GM10847 (cell line): ENCODE results near the gene PPM1M.

Experiments
- POLR2A ChIP-seq: IDR thresholded peaks from 2 replicates; pipeline ENCODE4 v1.6.1; 2011; ENCODE audit not compliant: insufficient read length; ENCODE audit errors: extremely low read depth

Gene PPM1M, protein sequence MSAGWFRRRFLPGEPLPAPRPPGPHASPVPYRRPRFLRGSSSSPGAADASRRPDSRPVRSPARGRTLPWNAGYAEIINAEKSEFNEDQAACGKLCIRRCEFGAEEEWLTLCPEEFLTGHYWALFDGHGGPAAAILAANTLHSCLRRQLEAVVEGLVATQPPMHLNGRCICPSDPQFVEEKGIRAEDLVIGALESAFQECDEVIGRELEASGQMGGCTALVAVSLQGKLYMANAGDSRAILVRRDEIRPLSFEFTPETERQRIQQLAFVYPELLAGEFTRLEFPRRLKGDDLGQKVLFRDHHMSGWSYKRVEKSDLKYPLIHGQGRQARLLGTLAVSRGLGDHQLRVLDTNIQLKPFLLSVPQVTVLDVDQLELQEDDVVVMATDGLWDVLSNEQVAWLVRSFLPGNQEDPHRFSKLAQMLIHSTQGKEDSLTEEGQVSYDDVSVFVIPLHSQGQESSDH

DNA sequence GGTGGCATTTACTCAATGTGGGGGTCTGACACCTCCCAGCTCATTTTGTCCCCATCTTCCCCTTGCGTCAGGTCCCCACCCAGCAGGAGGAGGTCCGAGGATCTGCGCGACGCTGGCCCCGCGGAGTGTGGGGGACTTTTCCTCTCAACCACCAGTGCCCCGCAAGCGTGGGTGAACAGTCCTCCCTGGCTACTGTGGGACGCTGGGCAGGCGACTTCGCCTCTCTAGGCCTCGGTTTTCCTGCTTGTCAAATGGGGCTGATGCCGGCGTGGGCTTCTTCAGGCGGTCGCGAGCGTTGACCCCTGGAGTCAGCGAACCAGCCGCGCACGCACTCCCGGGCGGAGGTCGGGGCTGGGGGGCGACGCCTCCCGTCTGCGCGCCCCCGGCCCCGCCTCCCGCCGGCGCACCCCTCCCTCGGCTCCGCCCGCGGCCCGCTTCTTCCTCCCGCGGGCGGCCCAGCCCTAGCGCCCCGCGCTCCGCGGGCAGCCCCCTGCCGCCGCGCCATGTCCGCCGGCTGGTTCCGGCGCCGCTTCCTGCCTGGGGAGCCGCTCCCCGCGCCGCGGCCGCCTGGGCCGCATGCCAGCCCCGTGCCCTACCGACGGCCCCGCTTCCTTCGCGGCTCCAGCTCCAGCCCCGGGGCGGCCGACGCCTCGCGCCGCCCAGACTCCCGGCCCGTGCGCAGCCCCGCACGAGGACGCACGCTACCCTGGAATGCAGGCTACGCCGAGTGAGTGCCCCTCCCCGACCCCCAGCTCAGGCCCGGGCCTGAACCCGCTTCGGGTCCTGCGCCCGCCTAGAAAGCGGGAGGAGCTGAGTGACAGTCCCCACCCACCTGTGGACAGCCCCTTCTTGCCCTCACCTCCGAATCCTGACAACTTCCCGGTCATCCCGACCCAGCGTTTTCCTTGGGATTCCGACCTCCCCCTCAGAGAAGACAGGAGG lies at the start of gene PPM1M:
Gene PPM1M, plus strand, starts transcription at position 438 of the 942 bp plus-strand sequence. Its CDS starts 66 bp downstream, at position 504.
- peak; percentile 16 for TF ChIP-seq POLR2A

DNA sequence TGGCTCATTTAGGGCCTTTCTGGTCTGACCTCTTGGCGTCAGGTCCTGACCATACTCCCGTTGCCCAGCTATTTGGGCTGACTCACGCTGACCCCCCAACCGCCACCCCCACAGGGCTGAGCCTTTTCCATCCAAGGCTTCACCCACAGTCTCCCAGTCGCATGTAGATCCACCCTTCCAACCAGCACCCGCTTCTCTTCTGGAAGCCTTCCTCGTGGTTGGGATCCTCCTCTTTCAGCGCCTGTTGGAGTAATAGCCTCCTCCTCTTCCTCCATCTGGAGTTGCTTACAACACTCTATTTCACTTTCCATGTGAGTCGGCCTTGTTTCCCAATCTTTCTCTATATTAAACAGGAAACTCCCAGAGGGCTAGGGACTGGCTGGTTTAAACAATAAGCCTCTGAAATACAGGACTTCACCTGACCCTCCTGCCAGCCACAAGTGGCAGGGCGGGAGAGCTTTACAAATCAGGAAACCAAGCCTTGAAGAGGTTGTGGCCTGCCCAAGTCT lies 49.7 kb upstream of the PPM1M start:
- TF ChIP-seq POLR2A: no peak

DNA sequence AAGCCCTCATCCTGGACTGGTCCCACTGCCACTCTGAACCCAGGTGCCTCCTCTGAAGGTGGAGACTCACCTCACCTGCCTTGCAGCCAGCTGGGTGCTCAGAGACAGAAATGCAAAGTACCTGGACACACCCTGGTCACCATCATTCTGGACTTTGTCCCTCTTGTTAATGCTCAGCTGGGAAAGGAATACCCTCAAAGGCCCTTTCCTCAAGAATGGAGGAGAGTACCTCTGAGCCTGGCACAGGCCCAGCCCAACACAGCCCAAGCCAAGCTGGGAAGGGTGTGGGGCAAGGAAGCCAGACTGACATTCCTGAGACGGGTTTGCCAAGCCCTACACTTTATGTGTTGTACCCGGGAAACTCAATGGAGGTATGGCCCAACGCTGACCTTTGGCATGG lies 48.6 kb upstream of the PPM1M start:
- no peak for TF ChIP-seq POLR2A

DNA sequence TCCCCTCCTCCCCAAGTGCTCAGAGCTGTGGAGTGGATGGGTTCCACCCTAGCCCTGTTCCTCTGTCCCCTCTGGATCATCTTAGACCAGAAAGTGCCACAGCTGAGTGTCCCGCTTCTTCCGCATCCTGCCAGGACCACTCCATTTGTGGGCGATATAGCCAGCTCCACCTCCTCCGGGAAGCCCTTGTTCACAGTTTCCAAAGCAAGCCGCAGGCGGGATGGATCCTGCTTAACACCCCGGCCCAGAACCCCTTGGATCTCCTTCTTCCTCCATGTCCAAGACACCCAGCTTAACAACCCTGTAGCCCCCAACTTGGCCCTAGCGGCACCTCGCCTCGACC lies 48.1 kb upstream of the PPM1M start:
- TF ChIP-seq POLR2A: no peak

DNA sequence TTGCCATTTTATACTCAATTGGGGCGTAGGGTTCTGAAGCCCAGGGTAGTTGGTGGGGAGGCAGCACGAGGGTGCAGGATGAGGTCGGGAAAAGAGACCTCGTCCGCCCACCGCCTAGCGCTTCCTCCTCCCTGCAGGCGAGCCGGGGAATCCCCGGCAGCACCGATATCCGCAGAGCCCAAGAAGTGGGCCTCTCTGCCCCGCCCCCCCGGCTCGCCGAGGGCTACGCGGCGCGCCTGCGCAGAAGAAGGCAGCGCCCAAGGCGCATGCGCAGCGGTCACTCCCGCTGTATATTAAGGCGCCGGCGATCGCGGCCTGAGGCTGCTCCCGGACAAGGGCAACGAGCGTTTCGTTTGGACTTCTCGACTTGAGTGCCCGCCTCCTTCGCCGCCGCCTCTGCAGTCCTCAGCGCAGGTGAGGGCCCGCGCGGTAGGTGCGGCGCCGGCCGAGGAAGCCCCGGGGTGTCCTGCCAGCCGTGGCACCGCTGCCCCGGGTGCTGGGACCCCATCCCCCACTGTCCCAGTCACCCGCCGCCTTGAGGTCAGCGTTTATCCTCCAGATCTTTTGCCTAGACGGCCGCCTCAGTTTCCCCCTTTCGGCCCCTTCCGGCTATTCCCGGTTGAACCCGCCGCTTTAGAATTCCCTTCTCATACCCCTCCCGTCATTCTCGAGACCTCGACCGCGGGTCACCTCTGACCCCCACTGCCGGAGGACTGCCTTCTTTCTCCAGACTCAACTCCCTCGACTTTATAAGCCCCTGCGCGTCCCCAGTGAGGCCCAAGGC lies 47.5 kb upstream of the PPM1M start, which contains the start of gene ALAS1:
Gene ALAS1, plus strand, starts transcription at position 319 of the 784 bp plus-strand sequence. CDS start 1,082 bp downstream, outside the sequence.
- peak; percentile 90 for TF ChIP-seq POLR2A

DNA sequence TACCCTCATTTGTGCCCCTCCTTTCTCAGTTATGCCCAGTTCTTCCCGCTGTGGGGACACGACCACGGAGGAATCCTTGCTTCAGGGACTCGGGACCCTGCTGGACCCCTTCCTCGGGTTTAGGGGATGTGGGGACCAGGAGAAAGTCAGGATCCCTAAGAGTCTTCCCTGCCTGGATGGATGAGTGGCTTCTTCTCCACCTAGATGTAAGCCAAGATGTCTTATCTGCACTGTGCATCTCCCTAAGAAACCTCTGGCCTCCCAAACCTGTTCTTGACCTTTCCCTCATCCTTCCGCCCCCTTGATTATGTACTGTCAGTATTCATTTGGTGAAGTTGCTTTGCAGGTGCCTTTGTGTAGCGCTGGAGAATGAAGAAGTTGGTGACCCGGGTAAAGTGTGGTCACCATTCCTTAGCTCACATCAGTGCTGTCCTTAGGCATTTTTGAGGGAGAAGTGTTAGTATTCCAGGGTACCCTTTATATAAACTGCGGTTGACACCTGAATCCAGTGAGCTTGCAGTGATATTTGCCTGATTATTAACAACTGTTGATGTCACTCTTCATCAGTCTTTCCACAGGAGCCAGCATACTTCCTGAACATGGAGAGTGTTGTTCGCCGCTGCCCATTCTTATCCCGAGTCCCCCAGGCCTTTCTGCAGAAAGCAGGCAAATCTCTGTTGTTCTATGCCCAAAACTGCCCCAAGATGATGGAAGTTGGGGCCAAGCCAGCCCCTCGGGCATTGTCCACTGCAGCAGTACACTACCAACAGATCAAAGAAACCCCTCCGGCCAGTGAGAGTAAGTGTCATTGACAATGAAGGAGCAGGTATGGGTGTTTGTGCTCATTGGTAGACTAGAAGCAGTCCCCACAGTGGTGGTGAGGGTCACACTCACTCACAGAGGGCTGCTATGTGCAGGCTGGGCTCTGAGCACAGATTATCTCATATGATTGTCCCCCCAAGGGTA lies 46.6 kb upstream of the PPM1M start:
- no peak for TF ChIP-seq POLR2A

DNA sequence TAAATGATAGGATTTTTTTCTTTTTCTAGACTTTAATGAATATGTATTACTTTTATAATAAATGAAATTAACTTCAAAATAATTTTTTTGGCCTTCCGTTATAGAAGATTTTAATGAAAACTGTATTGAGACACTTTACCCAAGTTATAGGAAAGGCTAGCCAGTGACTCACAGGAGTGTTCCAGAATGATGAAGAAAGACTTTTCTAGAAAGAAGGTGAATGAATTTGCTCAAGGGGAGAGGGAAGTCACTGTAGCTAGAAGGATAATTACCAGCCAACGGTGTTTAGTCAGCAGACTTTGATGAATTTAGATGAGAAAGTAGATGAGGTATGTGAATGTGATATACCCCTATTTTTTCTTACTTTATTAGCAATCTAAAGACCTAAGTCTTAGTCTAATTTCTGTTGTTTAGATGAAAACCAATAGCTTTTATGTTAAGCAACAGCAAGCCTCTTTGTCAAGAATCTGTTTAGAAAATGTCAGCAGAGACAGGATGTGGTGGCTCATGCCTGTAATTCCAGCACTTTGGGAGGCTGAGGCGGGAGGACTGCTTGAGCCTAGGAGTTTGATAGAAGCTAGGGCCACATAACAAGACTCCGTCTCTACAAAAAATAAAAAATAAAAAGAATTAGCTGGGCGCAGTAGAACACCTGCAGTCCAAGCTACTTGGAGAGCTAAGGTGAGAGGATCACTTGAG lies 44.4 kb upstream of the PPM1M start:
- TF ChIP-seq POLR2A: no peak

DNA sequence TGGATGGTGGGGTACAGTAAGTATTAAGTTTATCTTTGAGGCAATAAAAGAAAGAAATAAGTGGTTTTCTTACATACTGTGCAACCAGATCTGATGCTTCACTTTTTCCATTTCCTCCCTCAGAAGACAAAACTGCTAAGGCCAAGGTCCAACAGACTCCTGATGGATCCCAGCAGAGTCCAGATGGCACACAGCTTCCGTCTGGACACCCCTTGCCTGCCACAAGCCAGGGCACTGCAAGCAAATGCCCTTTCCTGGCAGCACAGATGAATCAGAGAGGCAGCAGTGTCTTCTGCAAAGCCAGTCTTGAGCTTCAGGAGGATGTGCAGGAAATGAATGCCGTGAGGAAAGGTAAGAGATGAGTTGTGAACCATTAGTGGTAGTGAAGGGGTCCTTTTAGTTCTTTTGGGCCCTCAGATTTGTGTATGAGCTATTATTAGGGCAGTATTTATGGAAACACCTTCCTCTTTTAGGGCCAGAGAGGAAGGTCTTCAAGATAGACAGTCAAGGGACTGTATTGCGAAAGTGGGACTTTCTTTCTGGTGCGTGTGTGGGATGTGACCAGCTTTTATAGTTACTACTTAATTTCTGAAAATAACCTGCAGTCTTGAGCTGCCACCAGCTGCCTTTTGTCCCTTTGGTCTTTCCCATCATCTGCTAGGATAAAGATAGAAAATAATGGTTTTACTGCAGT lies 43.0 kb upstream of the PPM1M start:
- no peak for TF ChIP-seq POLR2A

DNA sequence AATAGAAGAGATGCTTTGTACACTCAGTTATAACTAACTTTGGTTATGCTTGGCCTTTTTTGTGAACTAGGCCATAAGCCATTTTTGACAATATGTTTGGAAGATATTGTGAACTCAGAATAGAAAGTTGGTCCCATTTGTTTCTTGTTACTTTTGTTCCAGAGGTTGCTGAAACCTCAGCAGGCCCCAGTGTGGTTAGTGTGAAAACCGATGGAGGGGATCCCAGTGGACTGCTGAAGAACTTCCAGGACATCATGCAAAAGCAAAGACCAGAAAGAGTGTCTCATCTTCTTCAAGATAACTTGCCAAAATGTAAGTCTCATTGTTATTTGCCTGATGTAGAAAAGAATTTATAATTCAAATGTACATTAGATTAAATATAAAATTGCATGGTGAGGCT lies 41.9 kb upstream of the PPM1M start:
- TF ChIP-seq POLR2A: no peak

DNA sequence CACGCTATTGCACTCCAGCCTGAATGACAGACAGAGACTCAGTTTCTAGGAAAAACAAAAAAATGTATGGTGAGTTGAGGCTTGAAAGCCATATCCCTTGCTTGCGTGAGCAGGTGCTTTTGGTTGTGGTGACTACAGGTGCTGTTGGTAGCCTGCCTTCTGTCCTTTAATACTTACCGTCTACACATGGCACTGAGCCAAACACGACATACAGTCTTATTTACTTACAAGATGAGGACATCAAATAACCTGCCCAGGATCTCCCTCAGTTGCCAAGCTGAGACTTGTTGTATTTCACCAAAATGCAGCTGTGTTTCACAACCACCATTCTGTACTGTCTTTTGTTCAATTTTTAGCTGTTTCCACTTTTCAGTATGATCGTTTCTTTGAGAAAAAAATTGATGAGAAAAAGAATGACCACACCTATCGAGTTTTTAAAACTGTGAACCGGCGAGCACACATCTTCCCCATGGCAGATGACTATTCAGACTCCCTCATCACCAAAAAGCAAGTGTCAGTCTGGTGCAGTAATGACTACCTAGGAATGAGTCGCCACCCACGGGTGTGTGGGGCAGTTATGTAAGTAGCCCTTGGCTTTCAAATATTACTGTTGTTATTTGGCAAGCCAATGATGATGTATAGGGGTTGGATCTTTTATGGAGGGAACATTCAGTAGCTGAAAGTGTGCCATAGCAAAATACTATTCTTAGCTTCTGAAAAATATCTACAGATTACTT lies 41.1 kb upstream of the PPM1M start:
- TF ChIP-seq POLR2A: no peak

DNA sequence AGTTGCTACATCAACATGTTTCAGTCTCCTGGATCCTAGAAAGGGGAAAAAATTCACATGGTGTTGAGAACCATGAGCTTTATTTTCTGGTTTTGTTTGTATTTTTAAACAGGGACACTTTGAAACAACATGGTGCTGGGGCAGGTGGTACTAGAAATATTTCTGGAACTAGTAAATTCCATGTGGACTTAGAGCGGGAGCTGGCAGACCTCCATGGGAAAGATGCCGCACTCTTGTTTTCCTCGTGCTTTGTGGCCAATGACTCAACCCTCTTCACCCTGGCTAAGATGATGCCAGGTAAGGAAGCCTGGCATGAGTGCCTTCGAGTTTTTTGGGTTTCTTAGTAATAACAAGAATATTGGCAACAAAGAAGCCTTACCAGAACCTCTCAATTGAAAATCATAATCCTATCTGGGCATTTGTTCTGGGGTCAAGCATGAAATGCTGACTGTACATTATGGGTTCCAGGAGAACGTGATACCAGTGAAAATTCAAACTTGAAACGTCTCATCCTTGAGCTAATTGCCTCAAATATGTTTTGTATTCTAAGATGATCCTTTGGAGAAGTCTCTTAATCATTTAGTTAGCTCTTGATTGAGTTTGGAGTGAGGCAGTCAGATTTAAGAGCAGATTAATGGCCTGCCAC lies 39.7 kb upstream of the PPM1M start:
- TF ChIP-seq POLR2A: no peak
